ENCODE results near the gene ADCYAP1R1. TPM values are rescaled to one million over a fixed set of nuclear protein-coding genes. Genes with fewer than 3 reads are reported as not detected.

The ADCYAP1R1 gene
- total and polyA plus RNA-seq, 2 donors (not counting 1 experiment from before 2014, with no cell fraction given) = not detected

GRCh38 chr7:31098642-31099360 is 46.7 kb downstream of the ADCYAP1R1 start:
- H3K36me3 ChIP-seq (replicated peaks in 1 of 2; ENCODE audit: control extremely low read depth in 1 of 2, control insufficient read depth in 1 of 2, extremely low read depth in 1 of 2, insufficient read depth in 2 of 2, low read length in 1 of 2) = no peaks in the 10 kb centered on the region
- H3K27me3 Mint-ChIP-seq = peaks cover 9% of the 10 kb centered on the region
- H3K4me1 Mint-ChIP-seq = no peaks in the 10 kb centered on the region
- H3K9ac ChIP-seq (ENCODE audit: low read length) = no peak overlapping the region
- no peaks in the 10 kb centered on the region for H4K20me1 ChIP-seq (ENCODE audit: control insufficient read depth, insufficient read depth, low read length, poor library complexity, severe bottlenecking)
- no peak overlapping the region for H3K4me3 Mint-ChIP-seq
- no peak overlapping the region for H3K27ac ChIP-seq (ENCODE audit: low read length in 2 of 2)
- H3K79me2 ChIP-seq (ENCODE audit: control insufficient read depth, insufficient read depth, low read length) = no peaks in the 10 kb centered on the region
- DNase-seq (no peak), ATAC-seq (ENCODE audit: low read depth) (no peak)
- POLR2A ChIA-PET = no interaction called here
- CTCF ChIA-PET = no interaction called here
- peaks cover 0 to 2% (median 0%) of the 10 kb centered on the region in 4 experiments for H3K27me3 ChIP-seq (replicated peaks in 1 of 4; ENCODE audit: control extremely low read depth in 1 of 4, control insufficient read depth in 3 of 4, insufficient read depth in 4 of 4, low read length in 3 of 4)
- intact Hi-C loops (cut with micrococcal nuclease) = no loop called here
- H3K9me3 ChIP-seq (ENCODE audit: control extremely low read depth in 1 of 3, control insufficient read depth in 2 of 3, insufficient read depth in 1 of 3, low read length in 2 of 3) = peaks cover 0 to 6% (median 0%) of the 10 kb centered on the region in 3 donors
- no peak overlapping the region for H3K4me2 ChIP-seq (replicated peaks; ENCODE audit: low read depth, low read length, poor library complexity, severe bottlenecking)
- H3K4me3 ChIP-seq (ENCODE audit: control extremely low read depth in 1 of 5, extremely low read depth in 1 of 5, insufficient read depth in 1 of 5, low read depth in 2 of 5, low read length in 4 of 5) = no peak overlapping the region
- H3K4me1 ChIP-seq (ENCODE audit: control insufficient read depth in 2 of 2, insufficient read depth in 2 of 2, low read length in 2 of 2) = no peaks in the 10 kb centered on the region
- H2AFZ ChIP-seq (ENCODE audit: insufficient read depth, low read depth, low read length, poor library complexity, severe bottlenecking) = no peak overlapping the region
- no peaks in the 10 kb centered on the region for H3K9me3 Mint-ChIP-seq (ENCODE audit: insufficient read depth)
- no peak for TF ChIP-seq EZH2 (IDR thresholded peaks at IDR 0.05; ENCODE audit: borderline replicate concordance, insufficient read depth, low read depth, low read length, poor library complexity, severe bottlenecking)
- TF ChIP-seq, protein P1, sequence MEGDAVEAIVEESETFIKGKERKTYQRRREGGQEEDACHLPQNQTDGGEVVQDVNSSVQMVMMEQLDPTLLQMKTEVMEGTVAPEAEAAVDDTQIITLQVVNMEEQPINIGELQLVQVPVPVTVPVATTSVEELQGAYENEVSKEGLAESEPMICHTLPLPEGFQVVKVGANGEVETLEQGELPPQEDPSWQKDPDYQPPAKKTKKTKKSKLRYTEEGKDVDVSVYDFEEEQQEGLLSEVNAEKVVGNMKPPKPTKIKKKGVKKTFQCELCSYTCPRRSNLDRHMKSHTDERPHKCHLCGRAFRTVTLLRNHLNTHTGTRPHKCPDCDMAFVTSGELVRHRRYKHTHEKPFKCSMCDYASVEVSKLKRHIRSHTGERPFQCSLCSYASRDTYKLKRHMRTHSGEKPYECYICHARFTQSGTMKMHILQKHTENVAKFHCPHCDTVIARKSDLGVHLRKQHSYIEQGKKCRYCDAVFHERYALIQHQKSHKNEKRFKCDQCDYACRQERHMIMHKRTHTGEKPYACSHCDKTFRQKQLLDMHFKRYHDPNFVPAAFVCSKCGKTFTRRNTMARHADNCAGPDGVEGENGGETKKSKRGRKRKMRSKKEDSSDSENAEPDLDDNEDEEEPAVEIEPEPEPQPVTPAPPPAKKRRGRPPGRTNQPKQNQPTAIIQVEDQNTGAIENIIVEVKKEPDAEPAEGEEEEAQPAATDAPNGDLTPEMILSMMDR (IDR thresholded peaks at IDR 0.05) = no peak
- WGBS (ENCODE audit: insufficient coverage) = 100% methylated on average over 1 of the region's 5 CpGs
- H3K27ac Mint-ChIP-seq = no peak overlapping the region
